Adrenal gland (tissue), 5 donors: ENCODE data around the gene GALNT16.

Source experiments
- CTCF ChIP-seq, 6 experiments: fragments of 450-650 bp in 4 of 6; fragments of 200-600 bp in 2 of 6; sonication (generic) in 1 of 6; IDR thresholded peaks; 1 replicate in 5 of 6; 2 replicates in 1 of 6; pipeline versions ENCODE4 v1.5.1 to v1.8.0; 2016 to 2021; ENCODE audit warnings: antibody characterized with exemption in 6 of 6, mild to moderate bottlenecking in 2 of 6, moderate library complexity in 1 of 6
- POLR2A ChIP-seq, 2 donors: fragments of 450-650 bp; IDR thresholded peaks; one replicate each; pipeline ENCODE4 v1.6.1; 2017; ENCODE audit warnings: antibody characterized with exemption in 2 of 2, mild to moderate bottlenecking in 2 of 2, moderate library complexity in 1 of 2
- donor health status: DM: no; HTN: no; CAD: no.

- TF ChIP-seq POLR2A (IDR thresholded peaks at IDR 0.05) (no peak), CTCF (IDR thresholded peaks at IDR 0.05) (no peak)
Observed at GRCh38 chr14:69356903-69357543, 97.1 kb downstream of the GALNT16 start.
